ENCODE measurements around the gene PLXNB3. TPM values are rescaled to one million over a fixed set of nuclear protein-coding genes. Genes with fewer than 3 reads are reported as not detected.

The PLXNB3 gene
- total and polyA plus RNA-seq, 2 experiments from 2014 or later = 0.70 to 4.1 TPM

DNA sequence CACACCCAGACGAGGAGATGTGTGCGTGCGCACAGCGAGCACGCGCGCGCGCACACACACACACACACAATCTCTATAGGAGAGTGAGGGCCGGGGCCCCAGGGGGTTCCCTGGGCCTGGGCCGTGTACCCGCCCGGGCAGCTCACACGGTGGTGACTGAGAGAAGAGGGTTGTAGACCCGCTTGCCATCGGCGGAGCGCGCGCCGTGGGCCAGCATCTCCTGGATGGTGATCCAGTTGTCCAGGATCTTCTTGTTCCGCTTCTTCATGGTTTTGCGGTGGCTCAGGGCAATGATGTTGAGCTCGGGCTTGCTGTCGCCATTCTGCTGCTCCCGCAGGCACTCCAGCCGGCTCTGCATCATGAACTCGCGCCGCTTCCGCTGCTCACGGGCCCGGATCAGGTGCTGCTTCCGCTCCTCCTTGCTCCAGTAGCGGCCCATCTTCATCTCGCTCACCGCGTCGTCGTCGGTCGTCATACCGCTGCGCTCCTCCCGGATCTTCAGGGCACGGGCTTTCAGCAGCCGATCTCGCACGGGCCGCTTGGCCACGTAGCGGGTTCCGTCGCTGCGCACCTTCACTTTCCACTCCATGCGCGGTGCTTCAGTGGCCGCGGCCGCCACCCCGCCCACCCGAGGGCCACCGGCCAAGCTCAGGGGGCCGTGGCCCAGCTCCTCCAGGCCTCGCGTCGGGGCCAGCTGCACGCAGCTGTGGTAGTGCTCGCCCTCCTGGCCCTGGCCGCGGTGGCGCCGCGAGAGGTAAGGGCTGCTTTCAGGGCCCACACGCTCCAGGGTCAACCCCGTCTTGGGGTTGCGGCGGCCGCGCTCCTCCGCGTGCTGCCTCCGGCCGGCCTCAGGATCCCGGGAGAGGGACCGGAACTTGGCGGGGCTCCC lies 39.4 kb downstream of the PLXNB3 start:
- Mint-ChIP-seq H3K27ac (0 out of 2 replicates have a peak overlapping the region, but pooled peaks have one; percentile 36), H3K4me3 (no peak overlapping the region), H3K9me3 (no peaks in the 10 kb centered on the region), H3K4me1 (peaks cover 9% of the 10 kb centered on the region; the same call in 2 of the 3 replicates), H3K36me3 (ENCODE audit: low read depth) (peaks cover 23% of the 10 kb centered on the region), H3K27me3 (ENCODE audit: insufficient read depth, low read depth, poor library complexity) (peaks cover 14% of the 10 kb centered on the region)
- Histone ChIP-seq H3K9me2 (ENCODE audit: insufficient read depth) (no peaks in the 10 kb centered on the region), H3K4me2 (no peak overlapping the region), H3K27ac (ENCODE audit: low read depth) (no peak overlapping the region), H3K27me3 (ENCODE audit: insufficient read depth) (no peaks in the 10 kb centered on the region), H3K4me1 (ENCODE audit: insufficient read depth) (no peaks in the 10 kb centered on the region), H4K20me1 (replicated peaks; ENCODE audit: insufficient read depth) (no peaks in the 10 kb centered on the region; the same call in 1 of the 2 replicates), H3K4me3 (no peak overlapping the region), H3F3A (replicated peaks; ENCODE audit: low read depth) (0 out of 2 replicates have a peak, but pooled peaks cover 2% of the 10 kb centered on the region), H3K36me3 (ENCODE audit: insufficient read depth) (no peaks in the 10 kb centered on the region), H2AFZ (no peak overlapping the region), H3K79me2 (replicated peaks; ENCODE audit: insufficient read depth) (peaks cover 4% of the 10 kb centered on the region)
- TF ChIP-seq EZH2 (IDR thresholded peaks at IDR 0.05; ENCODE audit: low read depth, unreplicated experiment) (no peak), STAT1 (IDR thresholded peaks at IDR 0.05; ENCODE audit: unreplicated experiment) (no peak), JUNB (IDR thresholded peaks at IDR 0.05; ENCODE audit: unreplicated experiment) (no peak), ZNF331 (CRISPR knock-in tag; IDR thresholded peaks at IDR 0.05; ENCODE audit: low read depth) (no peak), NANOG (IDR thresholded peaks at IDR 0.05; ENCODE audit: borderline replicate concordance) (no peak)
- TF ChIP-seq, protein P1, sequence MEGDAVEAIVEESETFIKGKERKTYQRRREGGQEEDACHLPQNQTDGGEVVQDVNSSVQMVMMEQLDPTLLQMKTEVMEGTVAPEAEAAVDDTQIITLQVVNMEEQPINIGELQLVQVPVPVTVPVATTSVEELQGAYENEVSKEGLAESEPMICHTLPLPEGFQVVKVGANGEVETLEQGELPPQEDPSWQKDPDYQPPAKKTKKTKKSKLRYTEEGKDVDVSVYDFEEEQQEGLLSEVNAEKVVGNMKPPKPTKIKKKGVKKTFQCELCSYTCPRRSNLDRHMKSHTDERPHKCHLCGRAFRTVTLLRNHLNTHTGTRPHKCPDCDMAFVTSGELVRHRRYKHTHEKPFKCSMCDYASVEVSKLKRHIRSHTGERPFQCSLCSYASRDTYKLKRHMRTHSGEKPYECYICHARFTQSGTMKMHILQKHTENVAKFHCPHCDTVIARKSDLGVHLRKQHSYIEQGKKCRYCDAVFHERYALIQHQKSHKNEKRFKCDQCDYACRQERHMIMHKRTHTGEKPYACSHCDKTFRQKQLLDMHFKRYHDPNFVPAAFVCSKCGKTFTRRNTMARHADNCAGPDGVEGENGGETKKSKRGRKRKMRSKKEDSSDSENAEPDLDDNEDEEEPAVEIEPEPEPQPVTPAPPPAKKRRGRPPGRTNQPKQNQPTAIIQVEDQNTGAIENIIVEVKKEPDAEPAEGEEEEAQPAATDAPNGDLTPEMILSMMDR (conservative IDR thresholded peaks at IDR 0.05; ENCODE audit: low read depth in 2 of 2) = no peak
- DNase-seq (ENCODE audit: low spot score) (no peak), ATAC-seq (no peak)

DNA sequence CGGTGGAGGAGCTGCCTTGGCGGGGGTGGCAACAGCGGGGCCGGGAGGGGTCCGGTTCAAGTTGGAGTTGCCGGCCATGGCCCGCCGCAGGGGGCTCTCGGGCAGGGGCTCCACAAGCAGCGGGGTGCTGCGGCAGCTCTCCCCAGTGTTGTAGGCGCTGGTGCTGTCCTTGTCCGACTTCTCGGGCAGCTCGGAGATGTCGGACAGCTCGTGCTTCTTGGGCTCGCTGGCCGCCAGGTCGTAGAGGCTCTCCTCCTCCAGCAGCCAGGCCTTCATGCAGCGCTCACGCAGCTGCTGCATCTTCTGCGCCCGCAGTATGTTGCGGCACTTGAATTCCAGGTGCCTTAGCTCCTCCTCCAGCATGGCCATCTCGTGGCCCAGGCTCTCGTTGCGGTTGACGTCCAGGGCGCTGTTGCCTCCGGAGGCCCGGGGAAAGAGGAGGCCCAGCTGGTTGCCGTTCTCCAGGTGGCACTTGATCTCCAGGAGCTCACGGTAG lies 40.1 kb downstream of the PLXNB3 start:
- no peak overlapping the region for H3K4me3 Mint-ChIP-seq
- Histone ChIP-seq H3K4me3 (no peak overlapping the region), H3F3A (replicated peaks; ENCODE audit: low read depth) (0 out of 2 replicates have a peak, but pooled peaks cover 2% of the 10 kb centered on the region), H4K20me1 (replicated peaks; ENCODE audit: insufficient read depth) (no peaks in the 10 kb centered on the region; the same call in 1 of the 2 replicates), H3K36me3 (ENCODE audit: insufficient read depth) (no peaks in the 10 kb centered on the region), H3K27me3 (ENCODE audit: insufficient read depth) (no peaks in the 10 kb centered on the region), H3K27ac (ENCODE audit: low read depth) (no peak overlapping the region), H3K4me1 (ENCODE audit: insufficient read depth) (no peaks in the 10 kb centered on the region), H3K4me2 (no peak overlapping the region), H3K79me2 (replicated peaks; ENCODE audit: insufficient read depth) (peaks cover 11% of the 10 kb centered on the region), H2AFZ (no peak overlapping the region), H3K9me2 (ENCODE audit: insufficient read depth) (no peaks in the 10 kb centered on the region)
- peaks cover 12% of the 10 kb centered on the region; the same call in 2 of the 3 replicates for H3K4me1 Mint-ChIP-seq
- H3K36me3 Mint-ChIP-seq (ENCODE audit: low read depth) = peaks cover 22% of the 10 kb centered on the region
- no peak for ATAC-seq
- H3K27ac Mint-ChIP-seq = no peak overlapping the region
- H3K27me3 Mint-ChIP-seq (ENCODE audit: insufficient read depth, low read depth, poor library complexity) = peaks cover 14% of the 10 kb centered on the region
- no peak for DNase-seq (ENCODE audit: low spot score)
- no peaks in the 10 kb centered on the region for H3K9me3 Mint-ChIP-seq
- TF ChIP-seq, protein P1 (conservative IDR thresholded peaks at IDR 0.05; ENCODE audit: low read depth in 2 of 2) = no peak
- no peak for TF ChIP-seq ZNF114 (CRISPR knock-in tag; IDR thresholded peaks at IDR 0.05)
- no peak for TF ChIP-seq EZH2 (IDR thresholded peaks at IDR 0.05; ENCODE audit: low read depth, unreplicated experiment)
- TF ChIP-seq CREB1 (CRISPR knock-in tag; IDR thresholded peaks at IDR 0.05; ENCODE audit: low read depth) = no peak
- no peak for TF ChIP-seq EZH2phosphoT487 (IDR thresholded peaks at IDR 0.05; ENCODE audit: unreplicated experiment)
- no peak for TF ChIP-seq STAT1 (IDR thresholded peaks at IDR 0.05; ENCODE audit: unreplicated experiment)
- TF ChIP-seq, protein P2, sequence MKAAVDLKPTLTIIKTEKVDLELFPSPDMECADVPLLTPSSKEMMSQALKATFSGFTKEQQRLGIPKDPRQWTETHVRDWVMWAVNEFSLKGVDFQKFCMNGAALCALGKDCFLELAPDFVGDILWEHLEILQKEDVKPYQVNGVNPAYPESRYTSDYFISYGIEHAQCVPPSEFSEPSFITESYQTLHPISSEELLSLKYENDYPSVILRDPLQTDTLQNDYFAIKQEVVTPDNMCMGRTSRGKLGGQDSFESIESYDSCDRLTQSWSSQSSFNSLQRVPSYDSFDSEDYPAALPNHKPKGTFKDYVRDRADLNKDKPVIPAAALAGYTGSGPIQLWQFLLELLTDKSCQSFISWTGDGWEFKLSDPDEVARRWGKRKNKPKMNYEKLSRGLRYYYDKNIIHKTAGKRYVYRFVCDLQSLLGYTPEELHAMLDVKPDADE (IDR thresholded peaks at IDR 0.05) = no peak
- TF ChIP-seq NANOG (IDR thresholded peaks at IDR 0.05; ENCODE audit: borderline replicate concordance) = no peak
- TF ChIP-seq ZNF331 (CRISPR knock-in tag; IDR thresholded peaks at IDR 0.05; ENCODE audit: low read depth) = no peak

Data from GM23338 (cell line).